GM18951 (cell line): ENCODE results near the gene MC1R.
"Not testable (repeated sequence)": the region's sequence is repeated elsewhere in the genome, so short reads cannot be mapped to it uniquely, and the experiment has no call there.

Source experiments
- POLR2A ChIP-seq: IDR thresholded peaks from 4 replicates; pipeline ENCODE4 v1.6.1; 2011; ENCODE audit warnings: mild to moderate bottlenecking; ENCODE audit not compliant: insufficient read length, insufficient read depth; ENCODE audit errors: extremely low read depth
- in situ Hi-C: fragments of 300-500 bp; cut with MboI; formaldehyde crosslinking; loops from one replicate; pipeline ENCODE4 v1.12.0; 2022; ENCODE audit warnings: low sequenced_read_pairs, mixed read lengths, inconsistent platforms; ENCODE audit not compliant: unreplicated experiment

MC1R gene

GRCh38 chr16:89958596-89958995, 39.9 kb downstream of the MC1R start:
- in situ Hi-C loops = no loop called here
- TF ChIP-seq POLR2A = no peak

GRCh38 chr16:89960966-89961365, 42.3 kb downstream of the MC1R start:
- in situ Hi-C loops = no loop called here
- TF ChIP-seq POLR2A = no peak

GRCh38 chr16:89961920-89962319, 43.3 kb downstream of the MC1R start:
- TF ChIP-seq POLR2A = no peak
- in situ Hi-C loops = no loop called here

GRCh38 chr16:89962754-89963498, 44.3 kb downstream of the MC1R start:
- in situ Hi-C loops = no loop called here
- TF ChIP-seq POLR2A = no peak

- in situ Hi-C loops = no loop called here
These were observed 45.5 kb downstream of the MC1R start for GRCh38 chr16:89964201-89964600.

GRCh38 chr16:89965447-89966225, 47.0 kb downstream of the MC1R start:
- TF ChIP-seq POLR2A = no peak
- in situ Hi-C loops = no loop called here

More at GRCh38 chr16:89964201-89964600, 45.5 kb downstream of the MC1R start:
- TF ChIP-seq POLR2A = no peak

GRCh38 chr16:89966756-89967155, 48.1 kb downstream of the MC1R start:
- in situ Hi-C loops = no loop called here
- TF ChIP-seq POLR2A = no peak

- in situ Hi-C loops = not testable (repeated sequence)
These were observed 48.8 kb downstream of the MC1R start for GRCh38 chr16:89967436-89967835.

- in situ Hi-C loops = not testable (repeated sequence)
These were observed 49.4 kb downstream of the MC1R start for GRCh38 chr16:89968074-89968473.

- no peak for TF ChIP-seq POLR2A
- in situ Hi-C loops = no loop called here
These were observed 51.2 kb downstream of the MC1R start for GRCh38 chr16:89969741-89970410.
